Mesothelial cell of epicardium (in vitro differentiated cells): ENCODE measurements around the gene NPTXR. TPM values are rescaled to one million over a fixed set of nuclear protein-coding genes. Genes with fewer than 3 reads are reported as not detected.

Experiments
- DNase-seq, 2 experiments: peaks; one replicate each; pipeline ENCODE4 v3.0.0; 2021; ENCODE audit warnings: low spot score in 2 of 2; ENCODE audit not compliant: unreplicated experiment in 2 of 2
- H3K27ac Mint-ChIP-seq: 2 replicates; pipeline ENCODE4 v1.8.0; 2021; ENCODE audit warnings: mixed read lengths
- H3K27me3 Mint-ChIP-seq: 2 replicates; pipeline ENCODE4 v1.8.0; 2021; ENCODE audit warnings: low read depth, mixed read lengths
- H3K36me3 Mint-ChIP-seq: 2 replicates; pipeline ENCODE4 v1.8.0; 2021; ENCODE audit warnings: mixed read lengths
- H3K4me1 Mint-ChIP-seq: 2 replicates; pipeline ENCODE4 v1.8.0; 2021; ENCODE audit warnings: mixed read lengths
- H3K4me3 Mint-ChIP-seq: 2 replicates; pipeline ENCODE4 v1.8.0; 2021; ENCODE audit warnings: mild to moderate bottlenecking, moderate library complexity, mixed read lengths
- H3K9me3 Mint-ChIP-seq: 2 replicates; pipeline ENCODE4 v1.8.0; 2021; ENCODE audit warnings: mixed read lengths
- total RNA-seq: library from RNA; stranded (reverse); gene quantifications from 3 replicates; pipeline ENCODE4 v1.2.1, GENCODE V29; 2021
- TF ChIP-seq, protein P1 (sequence below): fragments of 200-600 bp; sonication (generic); IDR thresholded peaks from one replicate; pipeline ENCODE4 v1.5.0; 2021; ENCODE audit warnings: antibody characterized with exemption; ENCODE audit not compliant: unreplicated experiment

The NPTXR gene
- total RNA-seq, 1 donor from 2014 or later: 10.1 TPM

DNA sequence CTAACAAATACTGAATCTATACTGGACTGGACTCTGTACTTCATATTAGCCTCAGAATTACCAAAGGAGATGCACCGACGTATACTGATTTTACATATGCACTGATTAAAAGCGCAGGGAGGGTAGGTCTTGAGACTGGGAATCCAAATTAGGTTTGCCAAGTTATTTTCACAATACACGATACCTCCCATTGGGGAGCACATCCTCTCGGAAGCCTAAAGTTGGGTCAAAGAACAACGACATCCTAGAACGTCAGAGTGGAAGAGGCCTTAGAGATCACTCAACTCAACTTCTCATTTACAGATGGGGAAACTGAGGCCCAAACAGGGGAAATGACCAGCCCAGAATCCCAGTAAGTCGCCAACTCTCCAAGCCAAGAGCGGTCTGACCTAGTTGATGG, 50.5 kb downstream of the NPTXR start:
- Mint-ChIP-seq H3K27ac (peak overlapping the region; percentile 87), H3K36me3 (no peaks in the 10 kb centered on the region), H3K4me1 (peaks cover 19% of the 10 kb centered on the region), H3K9me3 (no peaks in the 10 kb centered on the region), H3K27me3 (peaks cover 31% of the 10 kb centered on the region), H3K4me3 (peak overlapping the region; percentile 89)
- TF ChIP-seq, protein P1, sequence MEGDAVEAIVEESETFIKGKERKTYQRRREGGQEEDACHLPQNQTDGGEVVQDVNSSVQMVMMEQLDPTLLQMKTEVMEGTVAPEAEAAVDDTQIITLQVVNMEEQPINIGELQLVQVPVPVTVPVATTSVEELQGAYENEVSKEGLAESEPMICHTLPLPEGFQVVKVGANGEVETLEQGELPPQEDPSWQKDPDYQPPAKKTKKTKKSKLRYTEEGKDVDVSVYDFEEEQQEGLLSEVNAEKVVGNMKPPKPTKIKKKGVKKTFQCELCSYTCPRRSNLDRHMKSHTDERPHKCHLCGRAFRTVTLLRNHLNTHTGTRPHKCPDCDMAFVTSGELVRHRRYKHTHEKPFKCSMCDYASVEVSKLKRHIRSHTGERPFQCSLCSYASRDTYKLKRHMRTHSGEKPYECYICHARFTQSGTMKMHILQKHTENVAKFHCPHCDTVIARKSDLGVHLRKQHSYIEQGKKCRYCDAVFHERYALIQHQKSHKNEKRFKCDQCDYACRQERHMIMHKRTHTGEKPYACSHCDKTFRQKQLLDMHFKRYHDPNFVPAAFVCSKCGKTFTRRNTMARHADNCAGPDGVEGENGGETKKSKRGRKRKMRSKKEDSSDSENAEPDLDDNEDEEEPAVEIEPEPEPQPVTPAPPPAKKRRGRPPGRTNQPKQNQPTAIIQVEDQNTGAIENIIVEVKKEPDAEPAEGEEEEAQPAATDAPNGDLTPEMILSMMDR: no peak
- DNase-seq: no peak

- Mint-ChIP-seq H3K27ac (peak overlapping the region; percentile 87), H3K4me1 (peaks cover 24% of the 10 kb centered on the region), H3K9me3 (no peaks in the 10 kb centered on the region), H3K27me3 (peaks cover 26% of the 10 kb centered on the region), H3K4me3 (peak overlapping the region; percentile 89), H3K36me3 (no peaks in the 10 kb centered on the region)
- no peak for DNase-seq
- TF ChIP-seq, protein P1: no peak
Measured at GRCh38 chr22:38792833-38793232, 51.0 kb downstream of the NPTXR start.

- H3K4me3 Mint-ChIP-seq: no peak overlapping the region
- H3K27ac Mint-ChIP-seq: no peak overlapping the region
- no peaks in the 10 kb centered on the region for H3K9me3 Mint-ChIP-seq
- TF ChIP-seq, protein P1: no peak
- no peak for DNase-seq
- peaks cover 3% of the 10 kb centered on the region for H3K36me3 Mint-ChIP-seq
- H3K27me3 Mint-ChIP-seq: no peaks in the 10 kb centered on the region
- H3K4me1 Mint-ChIP-seq: peaks cover 42% of the 10 kb centered on the region
Measured at GRCh38 chr22:38789606-38790005, 54.2 kb downstream of the NPTXR start.

- Mint-ChIP-seq H3K4me1 (peaks cover 39% of the 10 kb centered on the region), H3K27me3 (no peaks in the 10 kb centered on the region), H3K27ac (peak overlapping the region; percentile 92), H3K4me3 (no peak overlapping the region), H3K9me3 (no peaks in the 10 kb centered on the region), H3K36me3 (peaks cover 3% of the 10 kb centered on the region)
- DNase-seq: no peak
- TF ChIP-seq, protein P1: no peak
Measured at GRCh38 chr22:38788846-38789245, 55.0 kb downstream of the NPTXR start.

DNA sequence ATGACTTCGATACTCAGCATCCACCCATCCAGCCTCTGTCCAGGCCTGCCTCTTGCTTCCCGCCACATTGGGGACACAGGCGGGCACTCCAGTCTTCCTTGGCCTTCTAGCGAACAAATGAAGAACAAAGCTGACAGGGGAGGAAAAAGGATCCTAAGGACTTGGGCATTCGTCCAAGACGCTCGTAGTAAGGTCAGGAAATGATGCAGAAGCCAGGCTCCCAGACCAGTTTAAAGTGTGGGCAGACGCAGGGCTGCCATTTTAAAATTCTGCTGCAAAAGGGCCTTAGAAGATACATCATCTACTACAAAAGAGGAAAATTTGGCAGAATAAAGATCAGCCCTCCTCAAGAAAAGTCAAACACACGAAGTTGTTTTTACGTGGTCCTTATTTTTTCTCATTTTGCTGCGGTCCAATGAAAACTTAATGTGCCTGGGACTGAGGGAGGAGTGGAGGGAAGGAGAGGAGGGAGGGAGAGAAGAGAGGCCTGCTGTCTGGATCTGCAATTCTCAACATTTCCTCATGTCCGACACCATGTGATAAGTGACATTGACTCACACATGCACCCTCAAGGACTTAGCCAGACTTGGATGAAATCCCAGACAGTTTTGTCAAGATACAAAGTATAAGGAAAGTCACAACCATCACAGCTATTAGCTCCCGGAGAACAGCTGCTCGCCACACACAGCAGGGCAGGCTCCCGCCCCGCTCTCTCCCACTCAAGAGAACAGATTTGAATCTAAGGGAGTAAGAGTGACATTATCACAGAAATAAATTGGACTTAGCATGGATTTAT, 55.6 kb downstream of the NPTXR start:
- TF ChIP-seq, protein P1: no peak
- H3K27ac Mint-ChIP-seq: peak overlapping the region; percentile 92
- DNase-seq: no peak
- peaks cover 3% of the 10 kb centered on the region for H3K36me3 Mint-ChIP-seq
- peak overlapping the region; percentile 13 for H3K4me3 Mint-ChIP-seq
- H3K27me3 Mint-ChIP-seq: no peaks in the 10 kb centered on the region
- H3K4me1 Mint-ChIP-seq: peaks cover 41% of the 10 kb centered on the region
- H3K9me3 Mint-ChIP-seq: no peaks in the 10 kb centered on the region
